Medulla oblongata (tissue), 1 donor: ENCODE measurements around the gene NPB.

Experiments
- DNase-seq: peaks from one replicate; pipeline ENCODE4 v3.0.0-alpha.2; 2015; ENCODE audit errors: extremely low spot score

The NPB gene

GRCh38 chr17:81869221-81870130, 32.6 kb upstream of the NPB start:
- no peak for DNase-seq

- DNase-seq, result no peak
These were observed 31.7 kb upstream of the NPB start for GRCh38 chr17:81870131-81870980.

GRCh38 chr17:81870981-81871386, 31.1 kb upstream of the NPB start, which contains the start of gene ARHGDIA:
Gene ARHGDIA (minus strand): TSS chr17:81871337. CDS start chr17:81869930, 1,407 bp downstream.
- no peak for DNase-seq

GRCh38 chr17:81871387-81872230, 30.4 kb upstream of the NPB start:
- DNase-seq, result peak; percentile 90

- DNase-seq, result no peak
These were observed 24.5 kb upstream of the NPB start for GRCh38 chr17:81877569-81877968.

- DNase-seq, result no peak
These were observed 23.7 kb upstream of the NPB start for GRCh38 chr17:81878294-81878693.

GRCh38 chr17:81879121-81879520, 22.9 kb upstream of the NPB start:
- no peak for DNase-seq

GRCh38 chr17:81884520-81884919, 17.5 kb upstream of the NPB start:
- DNase-seq, result no peak

GRCh38 chr17:81884968-81885367, 17.1 kb upstream of the NPB start:
- no peak for DNase-seq

GRCh38 chr17:81885454-81885853, 16.6 kb upstream of the NPB start:
- DNase-seq, result no peak

- DNase-seq, result no peak
These were observed 16.0 kb upstream of the NPB start for GRCh38 chr17:81885869-81886548.

- DNase-seq, result no peak
These were observed 13.7 kb upstream of the NPB start for GRCh38 chr17:81888105-81888987.

GRCh38 chr17:81888988-81889595, 12.9 kb upstream of the NPB start:
- DNase-seq, result no peak

- no peak for DNase-seq
These were observed 12.4 kb upstream of the NPB start for GRCh38 chr17:81889602-81890001.

- no peak for DNase-seq
These were observed 11.4 kb upstream of the NPB start for GRCh38 chr17:81890447-81891302.

- no peak for DNase-seq
These were observed 10.8 kb upstream of the NPB start for GRCh38 chr17:81891303-81891552.

GRCh38 chr17:81895400-81895799, 6.6 kb upstream of the NPB start:
- no peak for DNase-seq

- no peak for DNase-seq
These were observed 3.8 kb upstream of the NPB start for GRCh38 chr17:81898029-81898866.
